Epithelial cell of proximal tubule (primary cell): ENCODE results near the gene PCNP. TPM values are rescaled to one million over a fixed set of nuclear protein-coding genes. Genes with fewer than 3 reads are reported as not detected.
"Not testable (repeated sequence)": the region's sequence is repeated elsewhere in the genome, so short reads cannot be mapped to it uniquely, and the experiment has no call there.

ENCODE experiments used
- DNase-seq: peaks from one replicate; pipeline ENCODE4 v3.0.0-alpha.2; 2011; ENCODE audit warnings: low read depth
- H3K4me3 ChIP-seq: 2 replicates; pipeline ENCODE4 v1.5.1; 2011; ENCODE audit warnings: low read depth, mild to moderate bottlenecking, low read length
- CTCF ChIP-seq: conservative IDR thresholded peaks from 2 replicates; pipeline ENCODE4 v1.5.1; 2012; ENCODE audit warnings: low read depth, mild to moderate bottlenecking, low read length
- total RNA-seq: library from RNA; depleted of rRNA; stranded (reverse); fragments of >200 nt; gene quantifications from 2 replicates; pipeline ENCODE4 v1.2.3, GENCODE V29; 2015

Gene PCNP
- total RNA-seq, 1 donor from 2014 or later, result 54.7 TPM

- H3K4me3 ChIP-seq, result no peak overlapping the region
- no peak for DNase-seq
- no peak for TF ChIP-seq CTCF
Measured at GRCh38 chr3:101611023-101611422, 37.0 kb downstream of the PCNP start.

GRCh38 chr3:101613014-101613413, 39.0 kb downstream of the PCNP start:
- peak; percentile 13 for DNase-seq
- H3K4me3 ChIP-seq, result not testable (repeated sequence)

- DNase-seq, result no peak
- H3K4me3 ChIP-seq, result no peak overlapping the region
- TF ChIP-seq CTCF, result no peak
Measured at GRCh38 chr3:101615525-101615924, 41.5 kb downstream of the PCNP start.

- no peak overlapping the region for H3K4me3 ChIP-seq
- TF ChIP-seq CTCF, result no peak
- no peak for DNase-seq
Measured at GRCh38 chr3:101617478-101617877, 43.5 kb downstream of the PCNP start.

- no peak for DNase-seq
- H3K4me3 ChIP-seq, result no peak overlapping the region
- no peak for TF ChIP-seq CTCF
Measured at GRCh38 chr3:101618726-101619125, 44.7 kb downstream of the PCNP start.

- no peak for TF ChIP-seq CTCF
- no peak for DNase-seq
- H3K4me3 ChIP-seq, result no peak overlapping the region
Measured at GRCh38 chr3:101619734-101620133, 45.8 kb downstream of the PCNP start.

GRCh38 chr3:101623656-101624055, 49.7 kb downstream of the PCNP start:
- DNase-seq, result no peak
- no peak overlapping the region for H3K4me3 ChIP-seq
- no peak for TF ChIP-seq CTCF

GRCh38 chr3:101624857-101625256, 50.9 kb downstream of the PCNP start:
- no peak overlapping the region for H3K4me3 ChIP-seq
- TF ChIP-seq CTCF, result no peak
- no peak for DNase-seq
